NCI-H226 (cell line): ENCODE results near the gene ALG5.

ENCODE experiments used
- DNase-seq: peaks from one replicate; pipeline ENCODE4 v3.0.0-alpha.2; 2015

The ALG5 gene

DNA sequence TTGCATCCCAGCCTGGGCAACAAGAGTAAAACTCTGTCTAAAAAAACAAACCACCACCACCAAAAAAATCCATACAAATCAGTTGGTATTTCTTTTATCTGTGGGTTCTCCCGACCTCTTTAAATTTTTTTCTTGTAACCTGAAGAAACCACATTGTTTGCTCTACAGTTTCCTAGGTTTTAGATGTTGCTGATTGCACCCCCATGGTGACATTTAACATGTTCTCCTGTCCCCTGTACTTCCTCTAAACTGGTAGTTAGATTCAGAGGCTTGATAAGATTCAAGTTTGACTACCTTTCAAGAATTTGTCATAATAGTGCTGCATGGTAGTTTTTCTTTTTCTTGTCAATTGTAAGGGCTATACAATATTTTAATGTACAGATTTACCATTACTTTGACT, 24.0 kb downstream of the ALG5 start:
- no peak for DNase-seq

DNA sequence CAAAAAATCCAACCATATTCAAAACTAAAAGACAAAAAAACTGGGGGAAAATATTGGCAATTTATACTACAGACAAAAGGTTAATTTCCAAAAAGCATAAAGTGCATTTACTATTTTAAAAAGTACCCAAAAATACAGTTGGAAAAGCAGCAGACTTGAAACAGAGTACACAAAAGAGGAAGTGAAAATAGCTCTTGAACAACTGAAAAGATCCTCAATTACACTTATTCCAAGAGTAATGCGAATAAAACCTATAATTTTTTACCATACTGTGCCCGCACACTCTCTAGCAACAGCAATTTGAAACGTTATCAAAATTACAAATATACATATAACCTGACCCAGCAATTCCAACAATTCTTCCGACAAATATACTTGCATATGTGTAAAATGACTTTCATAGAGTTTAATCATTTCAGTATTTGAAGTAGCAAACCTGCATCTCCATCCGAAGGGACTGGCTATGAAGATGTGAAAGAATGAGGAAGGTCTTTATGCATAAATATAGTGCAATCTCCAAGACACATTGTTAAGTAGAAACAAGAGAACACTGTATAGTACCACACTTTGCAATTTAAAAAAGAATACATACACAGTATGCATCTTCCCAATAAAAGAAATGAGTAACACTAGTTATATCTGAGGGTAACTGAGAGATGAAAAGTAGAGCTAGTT, 25.4 kb downstream of the ALG5 start:
- no peak for DNase-seq

DNA sequence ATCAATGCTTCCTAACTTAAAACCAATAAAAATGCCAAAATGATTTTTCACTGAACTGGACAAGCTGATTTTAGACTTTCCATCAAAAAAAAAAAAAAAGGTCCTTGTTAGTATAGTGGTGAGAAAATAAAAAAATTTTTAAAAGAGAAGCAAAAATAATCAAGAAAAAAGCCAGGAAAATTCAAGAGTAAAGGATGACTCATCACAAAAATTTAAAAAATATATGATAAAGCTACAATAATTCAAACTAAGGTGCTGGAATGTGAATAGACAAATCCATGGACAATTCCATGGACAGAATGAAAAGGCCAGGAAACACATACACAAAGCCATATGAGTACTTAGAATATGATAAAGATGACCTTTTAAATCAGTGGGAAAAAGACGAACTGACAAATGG, 26.1 kb downstream of the ALG5 start:
- no peak for DNase-seq

DNA sequence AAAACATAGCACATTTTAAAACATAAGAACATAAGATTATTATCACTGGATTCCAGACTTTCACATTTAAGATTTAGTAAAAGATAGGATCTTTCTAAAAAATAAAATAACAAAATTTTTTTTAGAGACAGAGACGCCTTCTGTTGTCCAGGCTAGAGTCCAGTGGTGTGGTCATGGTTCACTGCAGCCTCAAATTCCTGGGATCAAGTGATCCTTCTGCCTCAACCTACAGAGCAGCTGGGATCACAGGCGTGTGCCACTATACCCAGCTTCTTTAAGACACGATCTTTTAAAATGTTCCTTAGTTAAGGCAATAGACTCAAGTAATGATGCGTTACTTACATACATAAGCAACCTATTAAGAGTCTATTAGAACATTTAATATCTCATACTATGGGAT, 32.7 kb downstream of the ALG5 start:
- DNase-seq = no peak

DNA sequence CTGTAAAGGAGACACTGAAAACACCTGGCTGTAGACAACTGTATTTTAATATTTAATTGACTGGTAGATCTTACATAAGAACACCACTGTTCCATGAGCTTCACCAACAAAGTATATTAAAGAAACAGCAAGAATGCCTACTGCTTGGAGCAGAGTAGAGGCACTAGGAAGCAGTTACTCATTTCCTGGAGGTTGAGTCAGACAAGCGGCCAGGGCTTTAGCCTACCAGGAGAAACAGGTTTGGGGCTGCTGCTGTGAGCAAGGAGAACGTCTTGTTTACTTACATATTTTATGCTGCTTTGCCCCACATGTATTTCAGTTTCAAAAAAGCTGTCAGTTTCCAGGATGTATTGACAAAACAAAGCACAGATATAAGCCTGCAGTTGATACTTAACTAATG, 33.4 kb downstream of the ALG5 start:
- peak; percentile 30 for DNase-seq

DNA sequence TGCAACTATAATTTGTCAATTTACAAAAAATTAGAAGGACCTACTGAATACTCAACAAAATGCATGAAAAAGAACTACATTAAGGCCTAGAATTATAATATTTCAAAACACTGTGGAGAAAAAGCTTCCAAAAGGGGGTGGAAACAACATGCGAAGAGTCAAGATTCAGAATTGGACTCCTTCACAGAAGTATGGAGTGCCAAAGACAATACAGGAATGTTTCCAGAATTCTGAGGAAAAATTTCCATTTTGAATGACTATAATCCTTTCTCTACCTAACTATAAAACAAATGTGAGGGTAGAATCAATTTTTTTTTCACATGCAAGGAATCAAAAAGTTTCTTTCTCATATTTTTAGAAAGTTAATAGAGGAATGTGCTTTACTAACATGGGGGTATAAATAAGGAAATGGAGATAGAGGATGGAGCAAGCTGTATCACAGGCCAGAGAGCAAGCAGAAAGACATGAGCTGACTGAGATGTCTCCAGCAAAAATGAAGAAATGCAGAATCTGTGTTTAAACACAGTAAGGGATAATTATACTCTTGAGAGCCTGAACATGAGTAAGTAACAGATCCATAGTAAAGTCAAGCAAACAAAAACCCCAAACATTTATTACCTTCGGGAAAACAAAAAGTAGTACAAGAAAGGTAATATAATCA, 39.6 kb downstream of the ALG5 start:
- DNase-seq = no peak

DNA sequence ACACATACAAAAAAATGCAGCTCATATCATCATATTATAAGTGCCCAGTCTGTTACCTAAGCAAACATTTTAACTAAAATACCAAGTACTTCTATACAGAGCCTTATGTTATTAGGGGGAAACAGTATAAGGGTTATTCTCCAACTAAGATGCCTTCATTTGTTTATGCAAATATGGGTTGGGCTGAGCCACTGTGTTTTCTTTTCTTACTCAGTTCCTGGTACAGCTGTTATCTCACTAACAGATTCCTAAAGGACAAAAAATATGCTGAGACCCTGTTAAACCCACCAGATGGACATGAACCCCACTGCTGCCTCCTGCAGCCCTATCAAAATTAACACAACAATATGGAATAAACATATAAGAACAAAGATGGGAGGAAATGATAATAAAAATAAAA, 44.6 kb downstream of the ALG5 start:
- DNase-seq = no peak

DNA sequence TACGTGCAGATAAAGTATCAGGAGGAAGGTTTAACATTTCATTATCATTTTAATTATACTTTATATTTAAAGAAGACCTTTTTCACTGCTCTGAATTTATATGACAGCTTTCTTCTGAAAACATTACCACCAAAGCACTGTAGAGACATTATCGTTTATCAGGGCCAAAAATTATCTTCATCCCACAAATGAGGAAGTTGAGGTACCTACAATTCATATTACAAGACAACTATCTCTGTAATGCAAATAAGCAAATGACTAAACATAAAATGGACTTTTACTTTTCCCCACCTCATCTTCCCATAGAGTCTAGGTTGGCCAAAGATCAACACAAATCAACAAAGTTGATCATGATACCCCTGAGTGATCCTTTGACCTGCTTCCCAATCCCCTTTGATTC, 48.2 kb downstream of the ALG5 start:
- DNase-seq = no peak

DNA sequence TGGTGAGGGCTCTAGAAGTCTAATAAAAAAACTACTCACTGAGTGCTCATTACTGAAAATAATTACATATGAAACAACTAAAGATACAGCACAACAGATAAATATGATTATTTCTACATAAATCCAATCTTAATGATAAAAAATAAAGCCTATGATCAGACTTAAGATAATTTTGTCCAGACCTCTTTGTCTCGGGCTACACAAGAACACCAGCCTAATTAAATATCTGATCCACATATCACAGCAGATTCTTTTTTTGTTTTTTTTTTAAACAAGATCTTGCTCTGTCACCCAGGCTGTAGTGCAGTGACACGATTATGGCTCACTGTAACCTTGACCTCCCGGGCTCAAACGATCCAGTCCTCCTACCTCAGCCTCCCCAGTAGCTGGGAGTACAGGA, 48.8 kb downstream of the ALG5 start:
- DNase-seq = no peak

DNA sequence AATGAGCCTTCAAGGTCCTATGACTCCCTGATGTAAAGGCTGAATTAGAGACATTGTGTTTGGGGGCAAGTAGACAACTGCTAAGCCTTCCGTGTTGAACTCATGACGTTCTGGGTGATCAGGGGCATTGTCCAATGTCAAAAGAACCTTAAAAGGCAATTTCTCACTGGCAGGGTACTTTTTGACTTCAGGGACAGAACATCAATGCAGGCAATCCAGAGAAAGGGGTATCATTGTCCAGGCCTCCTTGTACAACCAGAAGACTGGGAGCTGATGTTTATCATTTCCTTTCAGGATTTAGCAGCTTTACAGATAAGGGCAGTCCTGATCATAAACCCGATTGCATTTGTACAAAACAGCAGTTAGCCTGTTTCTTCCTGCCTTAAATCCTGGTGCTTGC, 54.1 kb downstream of the ALG5 start:
- DNase-seq = no peak

DNA sequence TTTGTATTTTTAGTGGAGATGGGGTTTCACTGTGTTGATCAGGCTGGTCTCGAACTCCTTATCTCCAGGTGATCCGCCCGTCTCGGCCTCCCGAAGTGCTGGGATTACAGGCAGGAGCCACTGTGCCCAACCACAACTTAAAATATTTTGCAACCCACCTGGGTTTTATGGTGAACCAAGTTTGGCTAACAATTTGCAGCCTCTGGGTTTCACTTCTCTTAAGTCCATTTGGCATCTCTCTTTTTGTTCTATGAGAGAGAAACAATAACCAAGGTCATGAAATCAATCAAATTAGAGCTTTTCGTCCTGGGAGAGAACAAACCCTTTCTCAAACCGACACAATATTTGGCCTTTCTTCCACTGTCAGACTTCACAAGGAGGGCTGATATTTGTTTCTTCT, 73.5 kb downstream of the ALG5 start:
- no peak for DNase-seq

DNA sequence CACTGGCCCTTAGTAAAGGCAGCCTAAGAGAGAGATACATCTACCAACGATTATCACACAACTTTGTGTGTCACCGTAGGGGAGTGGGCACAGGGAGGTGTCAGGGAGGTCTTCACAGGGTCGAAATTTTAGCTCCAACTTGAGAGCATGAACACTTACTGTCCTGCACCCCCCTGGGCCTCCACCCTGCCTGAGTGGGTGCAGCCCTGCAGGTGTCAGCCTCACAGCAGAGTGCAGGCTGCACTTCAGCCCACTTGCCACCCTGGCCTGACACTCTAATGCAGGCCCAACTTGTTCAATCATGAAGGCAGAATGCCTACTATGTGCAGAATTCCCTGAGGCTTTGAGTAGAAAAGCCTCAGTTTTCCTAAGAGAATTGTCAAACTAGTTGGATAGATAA, 75.1 kb downstream of the ALG5 start:
- DNase-seq = no peak

DNA sequence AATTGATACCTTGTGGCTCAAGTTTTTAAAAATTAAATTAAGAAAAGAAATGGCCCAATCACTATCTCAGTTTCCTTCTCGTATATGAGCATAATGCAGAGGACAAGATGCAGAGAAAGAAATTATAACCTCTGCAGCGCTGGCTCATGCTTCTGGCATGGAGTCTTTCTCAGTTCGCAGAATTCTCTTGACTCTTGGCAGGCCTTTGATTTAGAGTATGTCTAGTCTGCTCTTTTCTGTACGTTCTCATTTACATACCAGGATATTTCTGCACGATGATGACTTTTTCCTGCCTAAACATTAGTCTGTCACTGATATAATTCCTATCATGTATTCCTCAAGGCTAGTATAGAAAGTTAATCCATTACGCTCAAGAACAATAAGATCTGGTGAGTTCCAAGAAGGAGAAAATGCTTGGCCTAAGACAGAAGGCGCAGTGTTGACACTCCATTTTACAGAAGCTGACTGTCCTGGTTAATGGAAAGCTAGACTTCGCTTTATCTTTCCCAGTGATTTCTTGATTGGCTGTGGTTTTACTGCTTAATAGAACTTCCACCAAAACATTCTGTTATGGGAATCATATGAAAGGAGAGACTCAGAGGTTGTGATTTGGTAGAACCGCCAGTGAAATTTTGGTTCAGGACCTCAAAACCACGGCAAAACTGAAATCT, 77.4 kb downstream of the ALG5 start:
- DNase-seq = no peak

DNA sequence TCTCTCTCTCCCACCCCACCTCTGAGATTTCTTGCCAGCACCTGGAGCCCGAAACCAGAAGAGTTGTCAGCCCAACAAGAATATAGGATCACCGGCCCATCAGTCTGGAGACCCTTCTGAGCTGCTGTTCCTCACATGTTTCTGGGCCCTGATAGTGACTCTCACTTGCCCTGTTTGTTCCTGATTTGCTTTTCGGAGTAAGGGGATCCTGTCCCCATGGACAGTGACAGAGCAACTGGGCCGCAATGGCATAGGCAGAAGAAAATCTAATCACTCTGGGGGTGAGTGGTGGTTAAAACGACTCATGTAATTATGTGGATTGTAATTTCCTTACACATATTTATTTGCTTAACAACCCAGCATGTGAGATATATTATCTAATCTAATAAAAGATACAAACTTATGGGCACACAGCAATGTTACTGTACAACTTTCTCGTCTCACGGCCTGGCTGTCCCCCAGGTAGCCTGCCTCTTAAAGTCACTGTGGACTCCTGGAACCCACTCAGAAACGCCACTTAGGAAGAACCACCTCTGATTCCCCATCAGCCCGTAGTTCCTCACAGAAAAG, 78.4 kb downstream of the ALG5 start:
- no peak for DNase-seq

DNA sequence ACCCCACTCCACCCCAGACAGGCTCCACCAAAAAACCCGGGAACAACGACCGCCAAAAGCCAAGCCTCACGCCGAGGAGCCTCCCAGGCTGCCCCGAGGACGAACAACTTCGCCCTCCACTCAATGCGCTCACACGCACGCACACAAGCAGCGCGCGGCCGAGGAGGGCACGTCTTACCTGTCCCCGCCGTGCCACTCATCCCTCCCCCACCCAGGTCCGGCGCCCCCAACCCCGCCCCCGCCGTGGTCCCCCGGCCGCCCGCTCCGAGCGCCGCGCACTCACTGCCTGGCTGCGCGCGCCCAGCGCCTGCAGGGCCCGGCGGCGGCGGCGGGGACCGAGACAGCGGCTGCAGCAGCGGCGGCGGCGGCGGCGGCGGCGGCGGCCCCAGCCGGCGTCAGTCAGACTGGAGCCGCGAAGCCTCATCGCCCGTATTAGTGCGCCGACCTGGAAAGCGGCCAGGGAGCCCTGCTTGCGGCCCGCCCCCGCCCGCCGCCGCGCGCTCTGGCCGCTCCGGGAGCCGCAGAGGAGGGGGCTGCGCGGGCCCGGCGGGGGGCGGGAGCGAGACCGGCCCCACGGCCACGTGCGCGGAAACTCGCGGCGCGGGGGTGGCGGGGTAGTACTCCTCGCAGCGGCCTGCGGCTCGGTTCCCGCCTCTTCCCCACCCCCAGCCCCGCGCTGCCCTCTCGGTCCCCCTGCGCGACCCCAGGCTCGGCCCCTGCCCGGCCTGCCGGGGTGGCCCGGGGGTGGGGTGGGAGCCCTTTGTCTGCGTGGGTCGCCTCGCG, 79.1 kb downstream of the ALG5 start, which contains the start of gene SMAD9:
TSS of gene SMAD9 (minus strand) at position 406 of the 783 bp plus-strand sequence. CDS start 40,549 bp downstream, outside the sequence.
- DNase-seq = no peak

DNA sequence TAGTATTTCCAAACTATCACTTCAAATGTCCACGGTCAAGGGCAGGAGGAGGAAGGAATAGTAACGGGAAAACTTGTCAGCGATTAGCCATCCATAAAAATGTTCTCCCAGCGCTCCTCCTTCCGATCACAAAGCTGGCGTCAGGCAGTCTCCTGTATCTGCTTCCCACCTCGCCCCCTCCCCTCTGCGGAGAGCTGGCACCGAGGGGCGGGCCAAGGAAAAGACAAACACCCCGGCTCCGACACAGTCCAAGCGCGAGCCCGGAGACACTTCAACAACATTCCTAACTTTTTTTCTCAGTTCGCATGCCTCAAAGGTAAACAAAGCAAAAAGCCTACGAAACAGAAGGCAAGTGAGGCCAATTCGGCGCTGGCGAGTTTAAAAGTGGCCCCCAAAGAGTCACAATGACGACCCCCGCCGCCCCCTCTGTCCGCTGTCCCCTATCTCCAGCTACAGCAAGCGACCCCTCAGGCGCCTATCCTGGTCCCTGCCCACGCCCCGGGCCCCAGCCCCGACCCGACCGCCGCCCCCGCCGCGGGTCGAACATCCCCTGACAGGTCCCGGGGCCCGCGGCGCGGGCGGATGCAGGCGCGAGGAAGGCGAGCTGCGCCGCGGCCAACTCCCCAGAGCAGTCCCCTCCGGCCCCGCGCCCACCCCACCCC, 79.8 kb downstream of the ALG5 start:
- DNase-seq = no peak

DNA sequence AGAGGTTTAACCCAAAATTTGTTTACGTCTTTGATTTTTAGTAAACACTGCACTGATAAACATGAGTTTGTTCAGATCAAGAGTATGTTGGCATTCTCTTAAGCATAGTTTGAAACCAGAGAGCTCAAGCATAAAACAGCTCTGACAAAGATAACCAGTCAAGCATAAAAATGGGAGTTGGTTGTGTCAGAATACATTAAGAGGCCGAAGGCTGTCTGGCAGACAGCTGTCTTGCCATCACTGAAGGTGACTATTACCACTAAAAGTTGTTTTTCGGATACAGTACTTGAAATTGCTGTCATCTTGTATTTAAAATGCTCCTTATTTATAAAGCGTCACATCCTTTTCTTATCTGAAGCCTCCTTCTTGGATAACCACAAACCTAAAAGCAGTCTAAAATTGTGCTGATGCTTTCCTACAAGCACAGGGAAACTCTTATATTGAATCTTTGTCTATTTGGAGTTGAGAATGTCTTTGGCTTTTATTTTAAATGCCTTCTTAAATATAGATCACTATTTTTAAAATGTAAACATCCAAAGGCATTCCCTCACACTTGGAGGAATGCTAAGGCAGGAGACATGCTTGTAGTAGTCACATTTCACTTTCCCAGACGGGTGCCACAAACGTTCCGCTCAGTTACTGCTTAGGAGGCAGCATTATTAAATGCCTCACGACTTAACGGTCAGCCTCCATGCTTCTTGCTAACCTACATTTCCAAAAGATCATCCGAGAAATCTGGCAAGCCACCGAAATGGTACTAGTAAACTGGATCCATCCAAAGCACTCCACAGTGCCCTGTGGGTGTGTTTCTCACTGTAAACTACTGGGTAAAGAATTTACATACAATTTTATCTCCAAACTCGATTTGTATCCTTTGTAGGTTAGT, 80.7 kb downstream of the ALG5 start:
- DNase-seq = no peak

DNA sequence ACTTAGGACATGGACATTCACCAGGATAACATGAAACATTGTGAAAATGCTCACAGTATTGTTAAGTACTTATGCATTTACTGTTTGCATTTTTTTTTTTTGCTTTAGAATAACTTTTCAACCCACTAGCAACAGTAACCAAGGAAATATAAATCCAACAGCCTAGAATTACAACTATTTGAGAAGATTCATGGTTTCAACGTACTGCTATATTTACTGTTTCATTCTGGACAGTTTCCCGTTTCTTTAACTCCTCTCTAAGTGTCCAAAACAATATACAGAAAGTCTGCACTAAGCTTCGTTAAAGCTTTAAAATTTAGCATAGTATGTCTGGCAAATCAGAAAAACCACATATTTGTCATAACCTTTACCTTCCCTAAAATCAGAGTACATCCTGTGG, 81.8 kb downstream of the ALG5 start:
- DNase-seq = no peak

DNA sequence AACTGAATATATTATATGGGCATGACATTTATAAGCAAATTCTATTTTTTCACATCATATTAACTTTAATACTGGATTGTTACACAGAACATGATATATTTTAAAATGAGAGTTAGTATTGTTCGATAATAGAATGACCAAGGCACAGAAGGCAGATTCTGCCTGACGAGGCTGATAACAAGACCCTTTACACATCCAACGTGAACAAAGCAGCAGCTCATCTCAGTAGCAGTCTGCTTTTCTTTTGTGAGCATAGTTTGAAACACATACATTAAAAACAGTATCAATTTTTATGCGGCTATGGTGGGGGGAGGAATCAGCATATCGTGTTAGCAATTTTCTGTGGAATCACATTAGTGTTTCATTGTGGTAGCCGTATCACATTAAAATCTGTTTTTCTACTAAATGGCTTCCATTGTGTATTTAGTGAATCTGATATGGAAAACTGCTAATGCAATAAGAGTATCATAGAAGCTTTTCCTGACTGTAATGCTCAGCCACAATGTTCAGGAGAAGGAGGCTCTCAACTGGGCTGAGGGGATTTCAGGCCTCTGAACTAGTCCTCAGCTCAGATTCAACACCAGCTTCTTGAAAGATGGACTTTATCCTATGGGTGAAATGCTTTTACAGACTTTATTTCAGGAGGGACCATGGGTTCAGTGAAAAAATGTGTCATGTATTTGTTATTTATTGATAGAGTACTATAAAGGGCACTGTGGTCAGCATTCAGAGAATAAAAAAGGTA, 83.1 kb downstream of the ALG5 start:
- no peak for DNase-seq

DNA sequence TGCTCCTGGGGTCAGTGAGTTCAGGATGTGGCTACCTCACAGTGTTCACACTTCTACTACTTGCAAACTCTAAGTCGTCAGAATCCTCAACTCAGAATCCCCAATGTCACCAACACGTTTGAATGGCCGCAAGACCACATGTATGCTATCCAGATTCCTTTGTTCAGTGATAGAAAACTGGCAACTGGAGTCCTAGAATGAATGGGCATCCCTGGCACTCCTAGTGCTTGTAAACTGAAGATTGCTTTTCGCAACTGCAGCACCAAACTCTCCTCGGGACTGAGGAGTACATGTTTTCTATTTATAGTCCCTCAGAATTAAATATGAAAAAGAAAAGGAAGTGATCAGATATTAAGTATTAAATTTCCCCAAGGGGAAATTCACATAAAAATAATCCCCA, 84.0 kb downstream of the ALG5 start:
- DNase-seq = no peak

DNA sequence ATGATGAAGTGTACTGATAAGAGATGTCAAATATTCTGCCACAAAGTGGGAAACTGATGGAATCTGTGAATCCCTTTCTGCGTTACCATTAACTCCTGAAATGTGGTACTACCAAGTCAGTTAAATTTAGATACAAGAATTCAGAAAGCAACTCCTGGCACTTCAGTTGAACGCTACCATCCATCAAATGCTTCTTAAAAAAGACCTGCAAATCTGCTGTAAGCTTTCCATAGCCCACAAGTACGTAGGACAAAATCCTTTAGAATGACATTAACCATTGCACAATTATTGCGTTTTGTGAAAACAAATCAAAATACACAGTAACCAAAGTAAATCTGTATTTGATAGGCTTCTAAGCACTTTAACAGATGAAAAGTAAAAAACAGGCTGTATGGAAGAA, 84.5 kb downstream of the ALG5 start:
- DNase-seq = no peak
